Kidney (tissue), 14 donors: ENCODE measurements around the gene NYAP2. TPM values are rescaled to one million over a fixed set of nuclear protein-coding genes. Genes with fewer than 3 reads are reported as not detected.

Experiments
- DNase-seq, 5 donors: peaks; one replicate each; pipeline ENCODE4 v3.0.0-alpha.2; 2013 to 2020
- FAIRE-seq: peaks from 2 replicates; lab custom pipeline; 2012; peaks lifted over from hg19 to GRCh38; lab: Jason Lieb, UNC
- H3K27ac ChIP-seq, 2 donors: one replicate each; pipeline ENCODE4 v1.7.0; 2013; ENCODE audit warnings: low read depth in 2 of 2, low read length in 2 of 2, inconsistent platforms in 1 of 2
- H3K27me3 ChIP-seq: one replicate; pipeline ENCODE4 v1.7.1; 2013; ENCODE audit warnings: low read length, inconsistent platforms; ENCODE audit not compliant: control insufficient read depth, insufficient read depth
- H3K36me3 ChIP-seq, 3 donors: one replicate each; pipeline versions ENCODE4 v1.7.0 to v1.7.1; 2013; ENCODE audit warnings: low read length in 3 of 3, control low read depth in 1 of 3, inconsistent platforms in 1 of 3; ENCODE audit not compliant: insufficient read depth in 3 of 3, control insufficient read depth in 2 of 3
- H3K4me1 ChIP-seq, 3 donors: one replicate each; pipeline versions ENCODE4 v1.7.0 to v1.7.1; 2013; ENCODE audit warnings: low read length in 3 of 3, inconsistent platforms in 1 of 3, low read depth in 1 of 3; ENCODE audit not compliant: control insufficient read depth in 2 of 3, insufficient read depth in 2 of 3
- H3K4me3 ChIP-seq, 3 donors: one replicate each; pipeline versions ENCODE4 v1.7.0 to v1.8.1; 2013; ENCODE audit warnings: low read length in 3 of 3, control low read depth in 1 of 3, inconsistent platforms in 1 of 3
- H3K9ac ChIP-seq, 3 donors: one replicate each; pipeline versions ENCODE4 v1.7.0 to v1.7.1; 2013; ENCODE audit warnings: low read length in 3 of 3, control low read depth in 1 of 3, inconsistent platforms in 1 of 3
- H3K9me3 ChIP-seq, 3 donors: one replicate each; pipeline versions ENCODE4 v1.7.0 to v1.7.1; 2013; ENCODE audit warnings: low read length in 3 of 3, control low read depth in 1 of 3, inconsistent platforms in 1 of 3; ENCODE audit not compliant: control insufficient read depth in 2 of 3, insufficient read depth in 1 of 3
- CTCF ChIP-seq: IDR thresholded peaks from 3 replicates; pipeline ENCODE4 v1.5.1; 2012; ENCODE audit warnings: mild to moderate bottlenecking, moderate library complexity, borderline replicate concordance; ENCODE audit not compliant: insufficient read depth; ENCODE audit errors: extremely low read depth
- intact Hi-C: fragments of 100-400 bp; cut with DNase I; formaldehyde crosslinking; loops from one replicate; pipeline ENCODE4 v1.11.1; 2022
- polyA plus RNA-seq: library from polyadenylated mRNA; stranded (reverse); fragments of 350-450 nt; fragmentation: Illumina TruSeq; extraction: RNeasy Lipid Tissue Mini Kit (QIAGEN cat#74804); gene quantifications from one replicate; pipeline ENCODE4 v1.2.3, GENCODE V29; 2014; ENCODE audit warnings: low read depth, low replicate concordance; ENCODE audit not compliant: insufficient read depth
- total RNA-seq: library from RNA; stranded (reverse); fragmentation: NEBNext Ultra II Directional; extraction: Animal tissue kit (Norgen Biotek cat#: 25700); gene quantifications from one replicate; pipeline ENCODE4 v1.2.1, GENCODE V29; 2021
- donor health status: control.
- donor health status: control.
- donor health status: control.
- donor health status: control.
- donor health status: control.
- donor health status: DM: yes; HTN: yes; CAD: no.
- donor health status: Normal renal cell carcinoma (clear cell type).

The NYAP2 gene
- total and polyA plus RNA-seq, 2 donors from 2014 or later: 0.66 TPM; not detected in 1

GRCh38 chr2:225510796-225511195 is 111.3 kb downstream of the NYAP2 start:
- Histone ChIP-seq H3K9ac (no peak overlapping the region), H3K27me3 (no peaks in the 10 kb centered on the region), H3K36me3 (no peaks in the 10 kb centered on the region), H3K9me3 (no peaks in the 10 kb centered on the region), H3K4me3 (no peak overlapping the region), H3K4me1 (no peaks in the 10 kb centered on the region), H3K27ac (no peak overlapping the region)
- intact Hi-C loops: no loop called here
- FAIRE-seq (no peak), DNase-seq (no peak)
- TF ChIP-seq CTCF: no peak

- FAIRE-seq (no peak), DNase-seq (no peak)
- Histone ChIP-seq H3K36me3 (no peaks in the 10 kb centered on the region), H3K4me1 (no peaks in the 10 kb centered on the region), H3K27ac (no peak overlapping the region), H3K4me3 (no peak overlapping the region), H3K27me3 (no peaks in the 10 kb centered on the region), H3K9ac (no peak overlapping the region), H3K9me3 (no peaks in the 10 kb centered on the region)
- TF ChIP-seq CTCF: no peak
- intact Hi-C loops: no loop called here
Measured at GRCh38 chr2:225512469-225512868, 113.0 kb downstream of the NYAP2 start.

GRCh38 chr2:225512876-225513540 is 113.5 kb downstream of the NYAP2 start:
- FAIRE-seq: no peak

More at GRCh38 chr2:225512876-225513540, 113.5 kb downstream of the NYAP2 start:
- no peak overlapping the region for H3K4me3 ChIP-seq
- H3K9me3 ChIP-seq: no peaks in the 10 kb centered on the region
- H3K27ac ChIP-seq: no peak overlapping the region
- H3K27me3 ChIP-seq: no peaks in the 10 kb centered on the region
- no peak overlapping the region for H3K9ac ChIP-seq
- no peak for TF ChIP-seq CTCF
- DNase-seq: no peak
- H3K4me1 ChIP-seq: no peaks in the 10 kb centered on the region
- H3K36me3 ChIP-seq: no peaks in the 10 kb centered on the region
- intact Hi-C loops: no loop called here
